Muscle of back (tissue), 11 donors: ENCODE results near the gene SLC1A5. TPM values are rescaled to one million over a fixed set of nuclear protein-coding genes. Genes with fewer than 3 reads are reported as not detected.
"Not testable (repeated sequence)": the region's sequence is repeated elsewhere in the genome, so short reads cannot be mapped to it uniquely, and the experiment has no call there.

ENCODE experiments used
- DNase-seq, 3 donors: peaks; one replicate each; pipeline versions ENCODE4 v3.0.0 to v3.0.0-alpha.2; 2013
- polyA plus RNA-seq, 10 donors: library from polyadenylated mRNA; unstranded; fragments of 120-200 nt; gene quantifications; one replicate each; pipeline ENCODE4 v1.2.1, GENCODE V29; 2013; ENCODE audit not compliant: insufficient read length in 10 of 10

Gene SLC1A5
- polyA plus RNA-seq, 10 donors = 17.0 to 33.9 (median 21.3) TPM

- DNase-seq = no peak
These were observed 12.6 kb downstream of the SLC1A5 start for GRCh38 chr19:46775642-46776258.

DNA sequence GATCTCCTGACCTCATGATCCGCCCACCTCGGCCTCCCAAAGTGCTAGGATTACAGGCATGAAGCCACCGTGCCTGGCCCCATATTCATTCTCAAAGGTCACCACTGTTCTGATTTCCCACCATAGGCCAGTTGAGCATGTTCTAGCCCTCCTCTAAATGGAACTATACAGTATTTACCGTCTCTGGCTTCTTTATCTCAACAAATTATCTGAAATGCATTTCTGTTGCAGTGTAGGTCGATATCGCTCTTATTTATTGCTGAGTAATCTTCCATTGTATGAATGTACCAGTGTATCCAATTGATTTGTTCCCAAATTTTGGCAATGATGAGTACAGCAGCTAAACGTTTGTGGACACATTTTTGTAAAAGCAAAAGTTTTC, 15.4 kb downstream of the SLC1A5 start:
- DNase-seq = no peak

GRCh38 chr19:46772170-46773017, 16.0 kb downstream of the SLC1A5 start:
- no peak for DNase-seq

GRCh38 chr19:46768746-46769145, 19.6 kb downstream of the SLC1A5 start:
- DNase-seq = not testable (repeated sequence)

GRCh38 chr19:46766569-46767317, 21.7 kb downstream of the SLC1A5 start:
- no peak for DNase-seq

DNA sequence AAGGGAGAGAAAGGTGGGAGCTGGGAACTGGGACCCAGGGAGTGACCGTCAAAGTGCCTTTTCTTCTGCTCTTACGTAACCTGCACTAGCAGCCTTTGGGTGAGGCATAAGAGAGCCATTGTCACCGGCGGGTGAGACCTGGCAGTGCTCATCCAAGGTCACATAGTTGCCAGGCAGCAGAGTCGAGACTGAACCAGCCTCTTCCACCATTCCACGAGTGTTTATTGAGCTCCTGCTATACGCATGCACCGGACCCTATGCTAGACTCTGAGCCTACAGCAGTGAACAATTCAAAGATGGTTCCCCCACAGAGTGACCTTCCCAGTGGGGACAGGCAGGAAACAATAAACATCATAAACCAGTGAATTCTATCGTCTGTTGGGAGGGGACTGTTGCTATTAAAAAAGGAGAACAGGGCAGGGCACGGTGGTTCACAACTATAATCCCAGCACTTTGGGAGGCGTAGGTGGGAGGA, 23.5 kb downstream of the SLC1A5 start:
- no peak for DNase-seq

DNA sequence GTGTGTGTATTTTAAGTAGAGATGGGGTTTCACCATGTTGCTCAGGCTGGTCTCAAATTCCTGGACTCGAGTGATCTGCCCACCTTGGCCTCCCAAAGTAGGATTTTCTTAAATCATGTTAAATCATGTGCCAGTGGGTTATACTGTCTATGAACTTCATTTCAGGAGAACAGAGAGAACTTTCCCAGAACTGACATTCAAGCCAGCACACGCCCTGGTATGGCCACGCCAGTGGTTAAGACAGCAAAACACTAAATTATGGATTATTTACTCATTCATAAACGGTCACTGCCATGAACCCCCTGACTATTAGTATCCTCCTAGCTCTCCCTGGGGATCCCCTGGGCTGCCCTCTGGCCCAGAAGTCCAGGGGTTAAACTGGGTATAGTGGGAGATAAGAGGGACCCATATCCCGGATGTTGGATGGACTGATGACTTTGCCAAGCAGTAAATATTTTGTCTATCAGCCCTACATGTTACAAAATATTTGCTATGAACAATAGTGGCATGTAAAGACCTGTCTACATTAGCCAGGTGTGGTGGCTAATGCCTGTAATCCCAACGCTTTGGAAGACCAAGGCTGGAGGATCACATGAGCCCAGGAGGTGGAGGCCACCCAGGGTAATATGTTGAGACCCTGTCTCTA, 26.0 kb downstream of the SLC1A5 start:
- DNase-seq = no peak

- no peak for DNase-seq
These were observed 27.0 kb downstream of the SLC1A5 start for GRCh38 chr19:46761418-46761831.

DNA sequence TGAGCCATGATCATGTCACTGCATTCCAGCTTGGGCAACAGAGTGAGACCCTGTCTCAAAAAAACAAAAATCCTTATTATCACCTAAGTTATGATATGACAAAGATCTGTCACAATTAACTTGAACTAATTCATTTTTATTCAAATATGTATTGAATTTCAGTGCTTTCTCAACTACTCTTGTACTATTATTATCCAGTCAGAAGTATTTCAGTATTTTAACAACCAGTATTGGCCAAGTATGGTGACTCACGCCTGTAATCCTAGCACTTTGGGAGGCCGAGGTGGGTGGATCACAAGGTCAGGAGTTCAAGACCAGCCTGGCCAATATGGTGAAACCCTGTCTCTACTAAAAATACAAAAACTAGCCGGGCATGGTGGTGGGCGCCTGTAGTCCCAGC, 27.5 kb downstream of the SLC1A5 start:
- DNase-seq = not testable (repeated sequence)

GRCh38 chr19:46760363-46760762, 28.0 kb downstream of the SLC1A5 start:
- no peak for DNase-seq

GRCh38 chr19:46759817-46760333, 28.5 kb downstream of the SLC1A5 start:
- DNase-seq = peak; percentile 65 to 92 (median 79)

DNA sequence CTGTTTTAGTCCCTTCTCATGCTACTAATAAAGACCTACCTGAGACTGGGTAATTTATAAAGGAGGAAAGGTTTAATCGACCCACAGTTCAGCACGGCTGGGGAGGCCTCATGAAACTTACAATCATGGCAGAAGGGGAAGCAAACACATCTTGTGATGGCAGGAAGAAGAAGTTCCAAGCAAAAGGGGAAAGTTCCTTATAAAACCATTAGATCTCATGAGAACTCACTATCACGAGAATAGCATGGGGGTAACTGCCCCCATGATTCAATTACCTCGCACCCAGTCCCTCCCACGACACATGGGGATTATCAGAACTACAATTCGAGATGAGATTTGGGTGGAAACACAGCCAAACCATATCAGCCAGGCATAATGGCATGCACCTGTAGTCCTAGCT, 29.2 kb downstream of the SLC1A5 start:
- DNase-seq = no peak

DNA sequence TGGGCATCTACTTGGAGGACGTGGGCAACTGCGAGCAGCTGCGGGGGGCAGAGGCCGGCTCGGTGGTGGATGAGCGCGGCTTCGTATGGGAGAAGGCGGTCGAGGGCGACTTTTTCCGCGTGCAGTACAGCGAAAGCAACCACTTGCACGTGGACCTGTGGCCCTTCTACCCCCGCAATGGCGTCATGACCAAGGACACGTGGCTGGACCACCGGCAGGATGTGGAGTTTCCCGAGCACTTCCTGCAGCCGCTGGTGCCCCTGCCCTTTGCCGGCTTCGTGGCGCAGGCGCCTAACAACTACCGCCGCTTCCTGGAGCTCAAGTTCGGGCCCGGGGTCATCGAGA, 31.9 kb downstream of the SLC1A5 start:
- no peak for DNase-seq

DNA sequence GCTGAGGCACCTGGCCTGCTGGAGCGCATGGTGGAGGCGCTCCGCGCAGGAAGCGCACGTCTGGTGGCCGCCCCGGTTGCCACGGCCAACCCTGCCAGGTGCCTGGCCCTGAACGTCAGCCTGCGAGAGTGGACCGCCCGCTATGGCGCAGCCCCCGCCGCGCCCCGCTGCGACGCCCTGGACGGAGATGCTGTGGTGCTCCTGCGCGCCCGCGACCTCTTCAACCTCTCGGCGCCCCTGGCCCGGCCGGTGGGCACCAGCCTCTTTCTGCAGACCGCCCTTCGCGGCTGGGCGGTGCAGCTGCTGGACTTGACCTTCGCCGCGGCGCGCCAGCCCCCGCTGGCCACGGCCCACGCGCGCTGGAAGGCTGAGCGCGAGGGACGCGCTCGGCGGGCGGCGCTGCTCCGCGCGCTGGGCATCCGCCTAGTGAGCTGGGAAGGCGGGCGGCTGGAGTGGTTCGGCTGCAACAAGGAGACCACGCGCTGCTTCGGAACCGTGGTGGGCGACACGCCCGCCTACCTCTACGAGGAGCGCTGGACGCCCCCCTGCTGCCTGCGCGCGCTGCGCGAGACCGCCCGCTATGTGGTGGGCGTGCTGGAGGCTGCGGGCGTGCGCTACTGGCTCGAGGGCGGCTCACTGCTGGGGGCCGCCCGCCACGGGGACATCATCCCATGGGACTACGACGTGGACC, 32.4 kb downstream of the SLC1A5 start:
- DNase-seq = no peak

GRCh38 chr19:46755077-46755852, 33.1 kb downstream of the SLC1A5 start:
- no peak for DNase-seq

DNA sequence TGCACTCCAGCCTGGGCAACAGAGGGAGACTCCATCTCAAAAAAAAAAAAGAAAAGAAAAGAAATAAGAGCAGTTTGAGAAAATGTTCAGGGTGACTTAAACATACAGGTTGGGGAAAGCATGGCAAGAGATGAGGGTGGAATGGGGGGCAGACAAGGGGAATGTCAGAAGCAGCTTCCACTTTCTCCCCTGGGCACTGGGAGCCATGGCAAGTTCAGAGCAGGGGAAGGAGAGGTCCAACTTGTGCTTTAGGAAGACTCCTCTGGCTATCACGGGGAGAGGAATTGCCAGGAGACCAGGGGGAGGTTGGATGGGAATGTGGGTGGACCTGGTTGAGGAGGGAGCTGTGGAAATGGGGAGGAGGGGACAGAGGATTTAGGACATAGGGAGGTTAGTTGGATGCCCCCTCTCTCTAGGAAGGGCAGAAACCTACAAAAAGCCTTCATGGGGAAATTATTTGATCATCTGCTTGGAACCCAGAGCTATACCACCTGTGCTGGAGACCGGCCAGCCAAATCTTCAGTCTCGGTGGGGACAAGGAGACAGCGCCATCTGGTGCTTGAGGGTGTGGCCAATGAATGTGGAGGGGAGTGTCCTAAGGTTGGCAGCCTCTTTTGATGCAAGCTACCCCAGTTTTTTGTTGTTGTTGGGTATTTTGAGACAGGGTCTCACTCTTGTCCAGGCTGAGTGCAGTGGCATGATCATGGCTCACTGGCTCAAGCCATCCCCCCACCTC, 34.8 kb downstream of the SLC1A5 start:
- peak in 1 of 3 donors; percentile 57 for DNase-seq

DNA sequence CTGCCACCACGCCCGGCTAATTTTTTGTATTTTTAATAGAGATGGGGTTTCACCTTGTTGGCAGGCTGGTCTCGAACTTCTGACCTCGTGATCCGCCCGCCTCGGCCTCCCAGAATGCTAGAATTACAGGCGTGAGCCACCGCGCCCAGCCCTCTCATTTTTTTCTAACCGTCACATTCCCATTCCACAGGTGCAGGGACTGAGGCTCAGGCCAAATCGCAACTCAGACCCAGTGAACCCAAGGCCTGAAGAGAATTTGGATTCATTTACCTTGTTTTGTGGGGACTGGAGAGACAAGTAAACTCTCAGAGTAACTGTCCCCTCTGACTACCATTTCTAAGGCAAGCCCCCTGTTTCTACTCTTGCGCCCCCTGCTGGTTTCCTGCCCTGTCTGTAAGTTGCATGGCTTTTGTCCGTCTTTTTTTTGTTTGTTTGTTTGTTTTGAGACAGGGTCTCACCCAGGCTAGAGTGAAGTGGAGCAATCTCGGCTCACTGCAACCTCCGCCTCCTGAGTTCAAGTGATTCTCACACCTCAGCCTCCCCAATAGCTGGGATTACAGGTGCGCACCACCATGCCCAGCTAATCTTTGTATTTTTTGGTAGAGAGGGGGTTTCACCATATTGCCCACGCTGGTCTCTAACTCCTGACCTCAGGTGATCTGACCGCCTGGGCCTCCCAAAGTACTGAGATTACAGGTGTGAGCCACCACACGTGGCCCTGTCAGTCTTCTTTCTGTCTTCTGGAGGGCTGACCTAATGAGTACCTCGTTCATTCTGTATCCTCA, 39.9 kb downstream of the SLC1A5 start:
- DNase-seq = peak in 1 of 3 donors; percentile 64

- DNase-seq = peak; percentile 54 to 81 (median 79)
These were observed 41.9 kb downstream of the SLC1A5 start, which contains the start of gene STRN4 for GRCh38 chr19:46746281-46747057. Gene STRN4, minus strand, starts transcription at chr19:46746450. Its CDS starts 20 bp downstream, at chr19:46746430.
